Measurements from ENCODE around the gene CPNE2. TPM values are rescaled to one million over a fixed set of nuclear protein-coding genes. Genes with fewer than 3 reads are reported as not detected.

Gene CPNE2
- total RNA-seq, 1 experiment from 2014 or later: 5.1 TPM

DNA sequence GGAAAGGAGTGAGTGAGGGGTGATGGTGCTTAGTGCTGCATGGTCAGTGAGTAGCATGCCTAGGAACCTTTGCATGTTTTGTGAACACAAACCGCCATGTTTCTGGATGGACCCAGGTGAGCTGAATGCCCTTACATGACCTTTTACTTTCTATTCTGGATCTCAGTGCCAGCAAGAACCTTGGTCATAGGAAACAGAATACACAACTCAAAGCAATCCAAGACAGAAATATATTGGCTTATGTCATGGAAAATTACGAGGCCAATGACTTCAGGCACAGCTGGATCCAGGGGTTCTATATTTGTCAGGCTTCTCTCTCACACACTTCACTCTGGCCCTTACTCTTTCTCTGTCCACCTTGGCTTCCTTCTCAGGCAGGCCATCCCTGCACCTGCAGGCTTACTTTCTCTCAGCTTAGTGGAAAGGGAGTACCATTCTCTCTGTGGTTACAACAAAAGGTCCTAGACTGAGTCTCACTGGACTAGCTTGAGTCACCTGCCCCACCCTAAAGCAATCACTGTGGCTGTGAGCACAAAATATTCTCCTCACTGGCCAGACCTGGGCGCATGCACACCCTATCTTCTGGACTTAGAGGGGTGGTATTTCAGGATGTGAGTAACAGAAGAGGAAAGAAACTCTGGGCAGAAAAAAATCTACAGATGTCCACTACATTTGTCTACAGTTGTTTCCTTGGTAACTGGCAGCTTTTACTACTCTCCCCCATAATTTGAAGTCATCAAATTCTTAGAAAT lies 20.4 kb upstream of the CPNE2 start:
- no peaks in the 10 kb centered on the region for H3K27me3 ChIP-seq (ENCODE audit: low read length)
- H3K36me3 ChIP-seq (ENCODE audit: insufficient read depth, low read length): 0 out of 2 replicates have a peak, but pooled peaks cover 5% of the 10 kb centered on the region
- no peak overlapping the region for H3K9ac ChIP-seq (ENCODE audit: low read length)
- H3K4me1 ChIP-seq (ENCODE audit: low read length): peaks cover 3% of the 10 kb centered on the region; the same call in 1 of the 2 replicates
- no peaks in the 10 kb centered on the region for H3K79me2 ChIP-seq (ENCODE audit: low read length)
- H3K27ac ChIP-seq (ENCODE audit: low read length): peak overlapping the region; percentile 34
- no peaks in the 10 kb centered on the region for H4K20me1 ChIP-seq (ENCODE audit: insufficient read depth, low read depth, low read length)
- H3K9me3 ChIP-seq (ENCODE audit: low read length): no peaks in the 10 kb centered on the region
- H3K4me2 ChIP-seq (ENCODE audit: low read depth, low read length, poor library complexity, severe bottlenecking): no peak overlapping the region
- H2AFZ ChIP-seq (ENCODE audit: low read length): no peak overlapping the region
- no peak for DNase-seq
- no peak overlapping the region for H3K4me3 ChIP-seq (ENCODE audit: low read length)
- H3K9me2 ChIP-seq (replicated peaks; ENCODE audit: insufficient read depth, low read length): no peaks in the 10 kb centered on the region

DNA sequence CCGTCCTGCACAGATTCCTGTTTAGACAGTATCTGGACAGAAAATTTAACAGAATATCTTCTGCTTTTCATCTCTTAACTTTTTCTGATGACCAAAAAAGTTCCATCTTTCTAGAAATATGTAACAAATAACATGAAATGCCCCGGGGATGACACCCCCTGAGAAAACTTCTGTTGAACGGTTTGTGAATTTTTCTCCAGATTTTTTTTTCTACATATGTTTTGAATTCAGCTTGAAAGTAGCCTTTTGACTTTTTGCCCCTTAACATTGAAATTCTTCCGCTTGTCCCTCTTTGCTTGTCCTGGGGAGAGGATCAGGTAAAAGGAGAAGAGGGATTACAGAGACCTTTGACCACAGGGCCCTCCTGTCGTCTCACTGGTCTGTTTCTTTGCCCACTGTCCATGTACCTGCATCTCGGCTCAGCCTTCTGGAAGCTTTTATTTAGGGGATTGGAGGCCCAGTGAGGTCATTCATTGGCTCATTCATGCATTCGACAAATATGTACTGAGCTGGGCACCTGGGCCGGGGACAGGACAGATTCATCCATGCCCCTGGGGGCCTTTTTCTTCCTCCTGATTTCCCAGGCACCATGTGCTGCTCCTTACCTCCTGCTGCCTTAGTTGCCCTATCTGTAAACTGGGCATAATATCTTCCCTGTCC lies 19.6 kb upstream of the CPNE2 start:
- DNase-seq: no peak
- no peaks in the 10 kb centered on the region for H3K79me2 ChIP-seq (ENCODE audit: low read length)
- H3K36me3 ChIP-seq (ENCODE audit: insufficient read depth, low read length): 0 out of 2 replicates have a peak, but pooled peaks cover 5% of the 10 kb centered on the region
- no peak overlapping the region for H3K4me2 ChIP-seq (ENCODE audit: low read depth, low read length, poor library complexity, severe bottlenecking)
- peaks cover 3% of the 10 kb centered on the region; the same call in 1 of the 2 replicates for H3K4me1 ChIP-seq (ENCODE audit: low read length)
- H3K9me3 ChIP-seq (ENCODE audit: low read length): no peaks in the 10 kb centered on the region
- no peak overlapping the region for H2AFZ ChIP-seq (ENCODE audit: low read length)
- H3K27ac ChIP-seq (ENCODE audit: low read length): peak overlapping the region; percentile 34
- no peaks in the 10 kb centered on the region for H3K9me2 ChIP-seq (replicated peaks; ENCODE audit: insufficient read depth, low read length)
- H3K27me3 ChIP-seq (ENCODE audit: low read length): no peaks in the 10 kb centered on the region
- no peak overlapping the region for H3K9ac ChIP-seq (ENCODE audit: low read length)
- no peak overlapping the region for H3K4me3 ChIP-seq (ENCODE audit: low read length)
- no peaks in the 10 kb centered on the region for H4K20me1 ChIP-seq (ENCODE audit: insufficient read depth, low read depth, low read length)

DNA sequence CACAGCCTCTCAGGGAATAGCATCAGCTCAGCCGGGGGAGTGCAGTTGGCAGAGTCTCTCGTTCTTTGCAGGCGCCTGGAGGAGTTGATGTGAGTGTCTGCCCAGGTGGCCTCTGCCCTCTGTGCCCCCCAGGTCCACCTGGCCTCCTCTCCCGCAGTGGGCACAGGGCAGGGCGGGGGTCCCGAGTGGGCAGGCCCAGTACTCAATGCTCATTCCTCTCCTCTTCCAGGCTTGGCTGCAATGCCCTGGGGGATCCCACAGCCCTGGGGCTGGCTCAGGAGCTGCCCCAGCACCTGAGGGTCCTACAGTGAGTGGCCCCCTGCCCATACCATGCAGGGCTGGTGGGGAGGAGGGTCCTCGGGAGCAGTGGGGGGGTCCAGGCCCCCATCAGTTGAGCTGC lies 14.7 kb upstream of the CPNE2 start:
- Histone ChIP-seq H4K20me1 (ENCODE audit: insufficient read depth, low read depth, low read length) (no peaks in the 10 kb centered on the region), H3K79me2 (ENCODE audit: low read length) (no peaks in the 10 kb centered on the region), H3K27me3 (ENCODE audit: low read length) (no peaks in the 10 kb centered on the region), H3K4me2 (ENCODE audit: low read depth, low read length, poor library complexity, severe bottlenecking) (no peak overlapping the region), H3K4me1 (ENCODE audit: low read length) (no peaks in the 10 kb centered on the region), H2AFZ (ENCODE audit: low read length) (no peak overlapping the region), H3K36me3 (ENCODE audit: insufficient read depth, low read length) (0 out of 2 replicates have a peak, but pooled peaks cover 5% of the 10 kb centered on the region), H3K4me3 (ENCODE audit: low read length) (no peak overlapping the region), H3K9me3 (ENCODE audit: low read length) (no peaks in the 10 kb centered on the region), H3K9me2 (replicated peaks; ENCODE audit: insufficient read depth, low read length) (no peaks in the 10 kb centered on the region), H3K27ac (ENCODE audit: low read length) (no peak overlapping the region), H3K9ac (ENCODE audit: low read length) (no peak overlapping the region)
- DNase-seq: no peak

DNA sequence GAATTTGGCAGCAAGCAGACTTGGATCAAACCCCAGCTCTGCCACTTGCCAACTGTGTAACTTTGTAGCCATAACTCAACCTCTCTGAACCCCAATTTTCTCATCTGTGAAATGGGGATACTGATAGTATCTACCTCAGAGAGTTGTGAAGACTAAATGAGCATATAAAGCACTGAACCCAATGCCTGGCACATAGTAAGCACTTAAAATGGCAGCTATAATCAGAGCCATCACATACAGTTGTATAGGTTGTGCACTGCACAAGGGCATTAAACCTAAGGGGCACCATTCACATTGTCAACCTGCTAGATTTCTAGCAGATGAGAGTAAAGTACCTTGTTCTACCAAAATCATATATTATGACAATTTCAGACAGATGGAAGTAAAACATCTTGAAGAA lies 10.6 kb upstream of the CPNE2 start:
- no peak overlapping the region for H3K4me2 ChIP-seq (ENCODE audit: low read depth, low read length, poor library complexity, severe bottlenecking)
- H2AFZ ChIP-seq (ENCODE audit: low read length): no peak overlapping the region
- H3K36me3 ChIP-seq (ENCODE audit: insufficient read depth, low read length): no peaks in the 10 kb centered on the region
- DNase-seq: no peak
- no peaks in the 10 kb centered on the region for H4K20me1 ChIP-seq (ENCODE audit: insufficient read depth, low read depth, low read length)
- no peaks in the 10 kb centered on the region for H3K27me3 ChIP-seq (ENCODE audit: low read length)
- no peak overlapping the region for H3K9ac ChIP-seq (ENCODE audit: low read length)
- H3K4me3 ChIP-seq (ENCODE audit: low read length): no peak overlapping the region
- no peaks in the 10 kb centered on the region for H3K9me2 ChIP-seq (replicated peaks; ENCODE audit: insufficient read depth, low read length)
- no peaks in the 10 kb centered on the region for H3K79me2 ChIP-seq (ENCODE audit: low read length)
- H3K27ac ChIP-seq (ENCODE audit: low read length): no peak overlapping the region
- peaks cover 23% of the 10 kb centered on the region for H3K4me1 ChIP-seq (ENCODE audit: low read length)
- H3K9me3 ChIP-seq (ENCODE audit: low read length): no peaks in the 10 kb centered on the region

DNA sequence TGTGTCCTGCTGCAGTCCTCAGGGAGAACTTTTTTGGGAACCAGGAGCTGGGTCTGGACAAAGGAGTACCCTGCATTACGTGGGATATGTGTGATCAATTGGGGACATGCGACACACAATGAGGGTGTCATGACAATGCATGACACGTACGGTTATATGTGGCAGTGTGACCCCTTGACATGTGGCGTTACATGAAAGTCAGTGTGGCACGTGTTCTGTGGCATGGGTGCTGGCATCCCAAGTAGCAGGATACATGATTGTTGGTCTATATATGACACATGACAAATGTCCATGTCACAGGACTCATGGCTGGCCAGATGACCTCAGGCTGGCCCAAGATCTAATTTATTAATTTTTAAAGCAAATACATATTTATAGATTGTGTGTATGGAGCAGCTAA lies 9.7 kb upstream of the CPNE2 start:
- no peak overlapping the region for H3K9ac ChIP-seq (ENCODE audit: low read length)
- no peak overlapping the region for H3K4me3 ChIP-seq (ENCODE audit: low read length)
- H3K4me2 ChIP-seq (ENCODE audit: low read depth, low read length, poor library complexity, severe bottlenecking): no peak overlapping the region
- no peaks in the 10 kb centered on the region for H3K9me3 ChIP-seq (ENCODE audit: low read length)
- no peaks in the 10 kb centered on the region for H4K20me1 ChIP-seq (ENCODE audit: insufficient read depth, low read depth, low read length)
- H3K27me3 ChIP-seq (ENCODE audit: low read length): no peaks in the 10 kb centered on the region
- H2AFZ ChIP-seq (ENCODE audit: low read length): no peak overlapping the region
- peaks cover 30% of the 10 kb centered on the region for H3K4me1 ChIP-seq (ENCODE audit: low read length)
- no peak overlapping the region for H3K27ac ChIP-seq (ENCODE audit: low read length)
- no peaks in the 10 kb centered on the region for H3K9me2 ChIP-seq (replicated peaks; ENCODE audit: insufficient read depth, low read length)
- no peak for DNase-seq
- H3K79me2 ChIP-seq (ENCODE audit: low read length): no peaks in the 10 kb centered on the region
- H3K36me3 ChIP-seq (ENCODE audit: insufficient read depth, low read length): no peaks in the 10 kb centered on the region

DNA sequence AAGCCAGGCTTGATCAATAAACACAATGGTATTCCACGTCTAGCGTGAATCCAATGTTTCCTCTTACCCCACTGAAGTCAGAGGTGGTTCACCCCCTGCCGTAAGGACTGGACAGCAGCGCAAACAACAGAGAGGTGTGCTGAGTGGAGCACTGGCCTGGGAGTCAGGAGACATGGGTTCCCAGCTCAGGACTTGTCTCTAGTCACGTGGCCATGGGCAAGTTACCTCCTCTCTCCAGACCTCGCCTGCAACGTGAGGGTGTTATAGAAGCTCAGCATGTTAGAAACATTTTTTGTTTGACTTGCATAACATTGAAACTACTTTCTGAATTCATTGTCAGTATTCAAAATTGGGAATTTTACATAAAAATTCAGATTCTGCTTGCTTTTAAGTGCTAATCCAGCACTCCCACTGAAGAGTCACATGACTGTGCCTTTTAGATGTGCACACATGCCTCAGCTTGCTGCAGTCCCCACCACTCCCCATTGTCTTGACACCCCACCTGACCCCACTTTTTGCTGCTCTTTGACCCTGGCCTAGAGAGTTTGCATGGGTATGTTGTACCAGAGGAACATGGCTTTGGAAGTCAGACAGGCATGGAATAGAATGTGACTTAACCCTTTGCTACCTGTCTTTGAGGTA lies 8.8 kb upstream of the CPNE2 start:
- Histone ChIP-seq H3K9me2 (replicated peaks; ENCODE audit: insufficient read depth, low read length) (no peaks in the 10 kb centered on the region), H3K9ac (ENCODE audit: low read length) (no peak overlapping the region), H3K9me3 (ENCODE audit: low read length) (no peaks in the 10 kb centered on the region), H3K4me2 (ENCODE audit: low read depth, low read length, poor library complexity, severe bottlenecking) (no peak overlapping the region), H2AFZ (ENCODE audit: low read length) (no peak overlapping the region), H3K27me3 (ENCODE audit: low read length) (no peaks in the 10 kb centered on the region), H3K27ac (ENCODE audit: low read length) (0 out of 2 replicates have a peak overlapping the region, but pooled peaks have one; percentile 11), H3K36me3 (ENCODE audit: insufficient read depth, low read length) (no peaks in the 10 kb centered on the region), H4K20me1 (ENCODE audit: insufficient read depth, low read depth, low read length) (no peaks in the 10 kb centered on the region), H3K4me3 (ENCODE audit: low read length) (no peak overlapping the region), H3K79me2 (ENCODE audit: low read length) (no peaks in the 10 kb centered on the region), H3K4me1 (ENCODE audit: low read length) (peaks cover 30% of the 10 kb centered on the region)
- no peak for DNase-seq

DNA sequence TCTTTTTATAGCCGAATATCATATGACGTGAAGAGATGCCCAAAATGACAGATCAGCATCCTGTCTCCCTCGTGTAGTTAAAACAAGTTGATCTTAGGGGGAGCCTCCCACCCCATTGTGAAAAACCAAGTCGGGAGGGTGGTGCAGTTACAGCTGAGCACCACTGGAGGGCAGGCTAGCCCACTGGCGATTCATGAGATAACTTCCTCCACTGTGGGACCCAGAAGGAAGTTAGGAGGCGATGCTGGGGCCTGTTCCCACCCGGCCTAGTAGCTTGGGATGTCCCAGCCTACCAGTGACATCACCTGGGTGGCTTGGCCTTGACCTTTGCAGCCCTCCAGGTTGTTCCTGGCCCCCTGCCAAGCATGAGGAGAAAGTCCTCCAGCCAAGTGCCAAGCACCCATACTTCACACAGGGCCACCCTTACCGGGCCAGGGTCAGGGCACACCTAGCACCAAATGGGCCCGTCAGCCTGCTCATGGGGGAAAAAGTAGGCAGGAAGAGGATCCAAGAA lies 8.1 kb upstream of the CPNE2 start:
- no peaks in the 10 kb centered on the region for H3K27me3 ChIP-seq (ENCODE audit: low read length)
- H3K9me2 ChIP-seq (replicated peaks; ENCODE audit: insufficient read depth, low read length): no peaks in the 10 kb centered on the region
- H3K9ac ChIP-seq (ENCODE audit: low read length): no peak overlapping the region; the same call in 1 of the 2 replicates
- no peak overlapping the region for H3K4me3 ChIP-seq (ENCODE audit: low read length)
- peak; percentile 92 for DNase-seq
- H3K4me1 ChIP-seq (ENCODE audit: low read length): peaks cover 30% of the 10 kb centered on the region
- no peaks in the 10 kb centered on the region for H3K9me3 ChIP-seq (ENCODE audit: low read length)
- H3K79me2 ChIP-seq (ENCODE audit: low read length): no peaks in the 10 kb centered on the region
- H3K36me3 ChIP-seq (ENCODE audit: insufficient read depth, low read length): no peaks in the 10 kb centered on the region
- H3K4me2 ChIP-seq (ENCODE audit: low read depth, low read length, poor library complexity, severe bottlenecking): no peak overlapping the region
- peak overlapping the region; percentile 57; the same call in 1 of the 2 replicates for H2AFZ ChIP-seq (ENCODE audit: low read length)
- H3K27ac ChIP-seq (ENCODE audit: low read length): 0 out of 2 replicates have a peak overlapping the region, but pooled peaks have one; percentile 11
- no peaks in the 10 kb centered on the region for H4K20me1 ChIP-seq (ENCODE audit: insufficient read depth, low read depth, low read length)

DNA sequence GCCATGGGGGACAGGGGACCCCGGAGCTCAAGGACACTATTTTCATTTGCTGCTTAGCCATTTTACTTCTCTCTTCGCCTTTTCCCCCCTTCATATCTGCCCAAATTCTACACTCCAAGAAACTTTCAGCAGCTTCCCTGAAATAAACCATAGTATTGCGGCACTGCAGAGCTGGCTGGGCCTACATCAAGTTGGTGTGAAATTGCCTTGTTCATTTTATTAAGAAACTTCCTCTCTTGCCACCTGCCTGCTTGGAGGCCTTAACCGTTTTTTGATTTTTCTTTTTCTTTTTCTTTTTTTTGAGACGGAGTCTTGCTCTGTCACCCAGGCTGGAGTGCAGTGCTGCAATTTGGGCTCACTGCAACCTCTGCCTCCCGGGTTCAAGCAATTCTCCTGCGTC lies 7.4 kb upstream of the CPNE2 start:
- Histone ChIP-seq H3K4me1 (ENCODE audit: low read length) (peaks cover 30% of the 10 kb centered on the region), H3K9me3 (ENCODE audit: low read length) (no peaks in the 10 kb centered on the region), H3K4me3 (ENCODE audit: low read length) (no peak overlapping the region), H3K9me2 (replicated peaks; ENCODE audit: insufficient read depth, low read length) (no peaks in the 10 kb centered on the region), H2AFZ (ENCODE audit: low read length) (no peak overlapping the region), H3K27ac (ENCODE audit: low read length) (no peak overlapping the region), H3K36me3 (ENCODE audit: insufficient read depth, low read length) (no peaks in the 10 kb centered on the region), H3K79me2 (ENCODE audit: low read length) (no peaks in the 10 kb centered on the region), H3K9ac (ENCODE audit: low read length) (no peak overlapping the region), H4K20me1 (ENCODE audit: insufficient read depth, low read depth, low read length) (no peaks in the 10 kb centered on the region), H3K4me2 (ENCODE audit: low read depth, low read length, poor library complexity, severe bottlenecking) (no peak overlapping the region), H3K27me3 (ENCODE audit: low read length) (no peaks in the 10 kb centered on the region)
- no peak for DNase-seq

Measured in Karpas-422 (cell line).